GM12878 (cell line): ENCODE results near the gene THOC6. TPM values are rescaled to one million over a fixed set of nuclear protein-coding genes. Genes with fewer than 3 reads are reported as not detected.
A peak's percentile ranks its signal among the peaks of the same experiment; 100 is the strongest.

Experiments
- ATAC-seq: fragments of 200-7000 bp; cut with Tn5 transposase; 3 replicates; pipeline ENCODE4 v1.9.1; 2020; ENCODE audit warnings: mild to moderate bottlenecking, moderate library complexity
- BruUV-seq: library from RNA; stranded (reverse); fragments of 400-500 nt; replicated peaks from 2 replicates; lab custom pipeline; 2021; lab: Mats Ljungman, UMichigan
- CTCF ChIA-PET: fragments of 300-600 bp; sonication (Branson Sonifier 250); formaldehyde crosslinking; extraction: SDS; loops from one replicate; lab custom pipeline; 2021; ENCODE audit warnings: inconsistent platforms; lab: Yijun Ruan, JAX
- POLR2A ChIA-PET: fragments of 350-600 bp; formaldehyde crosslinking; extraction: SDS; loops from one replicate; lab custom pipeline; 2021; ENCODE audit warnings: inconsistent platforms; lab: Charles Lee
- RAD21 ChIA-PET: fragments of 300-600 bp; sonication (Branson Sonifier 250); formaldehyde crosslinking; loops from one replicate; lab custom pipeline; 2023; ENCODE audit warnings: antibody characterized with exemption; ENCODE audit not compliant: unreplicated experiment; lab: Charles Lee
- SMC1A ChIA-PET: fragments of 300-600 bp; sonication (Branson Sonifier 250); formaldehyde crosslinking; loops from one replicate; lab custom pipeline; 2023; ENCODE audit not compliant: unreplicated experiment, uncharacterized antibody; lab: Charles Lee
- DNase-seq: peaks from one replicate; pipeline ENCODE4 v3.0.0-alpha.2; 2011; ENCODE audit warnings: low read depth, low spot score
- FAIRE-seq: peaks from 3 replicates; lab custom pipeline; 2011; peaks lifted over from hg19 to GRCh38; lab: Jason Lieb, UNC
- H2AFZ ChIP-seq: 2 replicates; pipeline ENCODE4 v1.6.0; 2011; ENCODE audit warnings: low read depth, low read length, control low read depth; ENCODE audit not compliant: control insufficient read depth
- H3K27ac ChIP-seq: 2 replicates; pipeline ENCODE4 v1.5.1; 2011; ENCODE audit warnings: control low read depth; ENCODE audit not compliant: control insufficient read depth, insufficient read depth
- H3K27me3 ChIP-seq, 2 experiments: replicated peaks in 1 of 2; 2 replicates each; pipeline versions ENCODE4 v1.6.0 to v1.6.1; 2011; ENCODE audit warnings: low read length in 1 of 2; ENCODE audit not compliant: control insufficient read depth in 2 of 2, insufficient read depth in 2 of 2
- H3K36me3 ChIP-seq, 2 experiments: 2 replicates each; pipeline ENCODE4 v1.5.1; 2011; ENCODE audit warnings: low read length in 1 of 2; ENCODE audit not compliant: control insufficient read depth in 2 of 2, insufficient read depth in 2 of 2
- H3K4me1 ChIP-seq: 2 replicates; pipeline ENCODE4 v1.6.1; 2011; ENCODE audit warnings: mild to moderate bottlenecking, low read length, moderate library complexity, mixed read lengths; ENCODE audit not compliant: control insufficient read depth, insufficient read depth
- H3K4me2 ChIP-seq: 2 replicates; pipeline ENCODE4 v1.6.0; 2011; ENCODE audit warnings: control low read depth; ENCODE audit not compliant: control insufficient read depth, insufficient read depth
- H3K4me3 ChIP-seq: fragments of 200-600 bp; sonication (generic); 2 replicates; pipeline ENCODE4 v1.5.1; 2016
- H3K79me2 ChIP-seq: 2 replicates; pipeline ENCODE4 v1.6.0; 2011; ENCODE audit warnings: low read length; ENCODE audit not compliant: control insufficient read depth, insufficient read depth
- H3K9ac ChIP-seq: 2 replicates; pipeline ENCODE4 v1.8.0; 2011; ENCODE audit warnings: low read length, control low read depth, mixed read lengths; ENCODE audit not compliant: control insufficient read depth, insufficient read depth
- H3K9me3 ChIP-seq: replicated peaks from 3 replicates; pipeline ENCODE4 v1.5.1; 2011; ENCODE audit warnings: mild to moderate bottlenecking, low read length; ENCODE audit not compliant: control insufficient read depth, insufficient read depth
- H4K20me1 ChIP-seq: 2 replicates; pipeline ENCODE4 v1.6.0; 2011; ENCODE audit not compliant: control insufficient read depth, insufficient read depth
- CBFB ChIP-seq: IDR thresholded peaks from 2 replicates; pipeline ENCODE4 v1.6.1; 2016; ENCODE audit warnings: antibody characterized with exemption, low read depth
- CHD1 ChIP-seq: IDR thresholded peaks from 2 replicates; pipeline ENCODE4 v1.6.1; 2012; ENCODE audit warnings: low read depth, low read length, improper control_type of control experiment
- E2F4 ChIP-seq: IDR thresholded peaks from 2 replicates; pipeline ENCODE4 v1.6.1; 2012; ENCODE audit warnings: low read depth, low read length, improper control_type of control experiment
- E4F1 ChIP-seq: fragments of 450-650 bp; IDR thresholded peaks from 2 replicates; pipeline ENCODE4 v1.6.1; 2018; ENCODE audit warnings: borderline replicate concordance, mild to moderate bottlenecking; ENCODE audit not compliant: partially characterized antibody
- ELK1 ChIP-seq: IDR thresholded peaks from 2 replicates; pipeline ENCODE4 v1.6.1; 2012; ENCODE audit warnings: low read depth, low read length, improper control_type of control experiment
- EZH2 ChIP-seq: IDR thresholded peaks from 2 replicates; pipeline ENCODE4 v1.6.1; 2012; ENCODE audit warnings: low read depth, mild to moderate bottlenecking, control low read depth, inconsistent platforms, low read length, borderline replicate concordance; ENCODE audit not compliant: control insufficient read depth
- KAT2A ChIP-seq: conservative IDR thresholded peaks from 2 replicates; pipeline ENCODE4 v1.6.1; 2011; ENCODE audit warnings: low read depth, low read length; ENCODE audit not compliant: control insufficient read depth
- PAX5 ChIP-seq: IDR thresholded peaks from 2 replicates; pipeline ENCODE4 v1.6.1; 2011; ENCODE audit warnings: low read depth, low read length, borderline replicate concordance
- POLR2AphosphoS2 ChIP-seq: IDR thresholded peaks from 2 replicates; pipeline ENCODE4 v1.6.1; 2011; ENCODE audit warnings: low read depth, mild to moderate bottlenecking, low read length, improper control_type of control experiment, moderate library complexity
- RAD51 ChIP-seq: fragments of 450-650 bp; IDR thresholded peaks from 2 replicates; pipeline ENCODE4 v1.6.1; 2016; ENCODE audit warnings: moderate library complexity, mild to moderate bottlenecking, inconsistent platforms
- SMARCA5 ChIP-seq: fragments of 450-650 bp; IDR thresholded peaks from 2 replicates; pipeline ENCODE4 v1.6.1; 2017; ENCODE audit warnings: mild to moderate bottlenecking
- SREBF2 ChIP-seq: IDR thresholded peaks from 2 replicates; pipeline ENCODE4 v1.6.1; 2012; ENCODE audit warnings: mild to moderate bottlenecking, low read length
- TCF3 ChIP-seq: IDR thresholded peaks from 2 replicates; pipeline ENCODE4 v1.6.1; 2012; ENCODE audit warnings: low read depth, mild to moderate bottlenecking, low read length, borderline replicate concordance; ENCODE audit not compliant: insufficient read depth
- YY1 ChIP-seq: IDR thresholded peaks from 2 replicates; pipeline ENCODE4 v1.6.1; 2011; ENCODE audit warnings: low read depth, mild to moderate bottlenecking, low read length
- ZNF384 ChIP-seq: IDR thresholded peaks from 2 replicates; pipeline ENCODE4 v1.6.1; 2012; ENCODE audit warnings: low read depth, mild to moderate bottlenecking, low read length, improper control_type of control experiment, borderline replicate concordance
- WGBS: methylation state at CpG from one replicate; pipeline ENCODE4 v1.1.6; 2016; ENCODE audit warnings: low lambda C conversion rate; ENCODE audit not compliant: insufficient replicate concordance, insufficient coverage; ENCODE audit errors: missing lambda C conversion rate; 5-methylcytosine and 5-hydroxymethylcytosine counted together
- in situ Hi-C: fragments of 300-500 bp; cut with MboI; formaldehyde crosslinking; loops from 9 replicates; pipeline ENCODE4 v1.14.3; 2018; ENCODE audit warnings: mixed read lengths
- intact Hi-C: fragments of 100-400 bp; cut with micrococcal nuclease; formaldehyde crosslinking; loops from one replicate; pipeline ENCODE4 v1.14.2; 2022; ENCODE audit not compliant: unreplicated experiment
- polyA plus RNA-seq, 11 experiments: library from polyadenylated mRNA; depleted of rRNA in 4 of 11; unstranded in 6 of 11; stranded (reverse) in 5 of 11; fragments of >200 nt; fragmentation: Nextera tagmentation in 4 of 11; fragmentation: Illumina TruSeq in 1 of 11; extraction: Ambion mirVana in 4 of 11; extraction: Trizol in 1 of 11; gene quantifications; 1 replicate in 1 of 11; 2 replicates in 10 of 11; pipeline versions ENCODE4 v1.2.1 to v1.2.3, GENCODE V29; 2011 to 2016; ENCODE audit warnings: inconsistent platforms in 2 of 11, missing spikeins in 2 of 11, low read depth in 1 of 11
- total RNA-seq, 4 experiments: library from RNA; depleted of rRNA in 3 of 4; stranded (reverse); fragments of >200 nt in 3 of 4; fragmentation: Illumina TruSeq in 1 of 4; extraction: Trizol in 1 of 4; gene quantifications; 2 replicates each; pipeline versions ENCODE4 v1.2.1 to v1.2.3, GENCODE V29; 2013 to 2021
- TF ChIP-seq, protein P1 (sequence below): fragments of 150-350 bp; IDR thresholded peaks from 2 replicates; pipeline ENCODE4 v1.6.1; 2014; ENCODE audit warnings: mild to moderate bottlenecking, low read depth, low read length

Gene THOC6
- total and polyA plus RNA-seq, 10 of the 15 experiments (the other 5 are each of a cell fraction or from before 2014, with no cell fraction given) = 1.0 to 54.4 (median 27.9) TPM

- no peaks in the 10 kb centered on the region; the same call in 2 of the 3 replicates for H3K9me3 ChIP-seq
- H3K9ac ChIP-seq = peak overlapping the region; percentile 82
- H3K4me2 ChIP-seq = peak overlapping the region; percentile 75
- H3K79me2 ChIP-seq = no peaks in the 10 kb centered on the region
- WGBS = 7% methylated on average over 52 of the region's 77 CpGs
- peak overlapping the region; percentile 87 for H2AFZ ChIP-seq
- H3K4me3 ChIP-seq = peak overlapping the region; percentile 87
- FAIRE-seq (no peak), ATAC-seq (peak; percentile 76), DNase-seq (no peak)
- no peaks in the 10 kb centered on the region for H4K20me1 ChIP-seq
- H3K4me1 ChIP-seq = peaks cover 16% of the 10 kb centered on the region
- BruUV-seq = TSS peak; percentile 45
- intact Hi-C loops (loop anchor here (1.0 to 2.0 kb wide), 3 partner anchors 37 to 108 kb away; no protein-coding TSS in a partner anchor), in situ Hi-C loops (no loop called here)
- no peaks in the 10 kb centered on the region for H3K36me3 ChIP-seq
- no peaks in the 10 kb centered on the region for H3K27me3 ChIP-seq
- CTCF ChIA-PET = interaction anchor here (0.6 to 9.5 kb wide), 29 partner anchors 10 to 113 kb away, joined by 3 to 174 read pairs (median 6); partner anchors contain the start of genes HCFC1R1, THOC6 and ZNF213
- SMC1A ChIA-PET = interaction anchor here (0.7 to 3.9 kb wide), 9 partner anchors 16 to 76 kb away, joined by 3 to 53 read pairs (median 4); partner anchors contain the start of gene ZNF213
- RAD21 ChIA-PET = interaction anchor here (0.5 to 3.0 kb wide), 20 partner anchors 17 to 114 kb away, joined by 3 to 72 read pairs (median 6); partner anchors contain the start of genes TNFRSF12A and ZNF213
- peak overlapping the region; percentile 70 for H3K27ac ChIP-seq
- POLR2A ChIA-PET = interaction anchor here (0.6 to 1.4 kb wide), 12 partner anchors 13 to 1072 kb away, joined by 3 to 5 read pairs (median 4); partner anchors contain the start of genes HCFC1R1, THOC6 and ZNF213
- TF ChIP-seq, protein P1, sequence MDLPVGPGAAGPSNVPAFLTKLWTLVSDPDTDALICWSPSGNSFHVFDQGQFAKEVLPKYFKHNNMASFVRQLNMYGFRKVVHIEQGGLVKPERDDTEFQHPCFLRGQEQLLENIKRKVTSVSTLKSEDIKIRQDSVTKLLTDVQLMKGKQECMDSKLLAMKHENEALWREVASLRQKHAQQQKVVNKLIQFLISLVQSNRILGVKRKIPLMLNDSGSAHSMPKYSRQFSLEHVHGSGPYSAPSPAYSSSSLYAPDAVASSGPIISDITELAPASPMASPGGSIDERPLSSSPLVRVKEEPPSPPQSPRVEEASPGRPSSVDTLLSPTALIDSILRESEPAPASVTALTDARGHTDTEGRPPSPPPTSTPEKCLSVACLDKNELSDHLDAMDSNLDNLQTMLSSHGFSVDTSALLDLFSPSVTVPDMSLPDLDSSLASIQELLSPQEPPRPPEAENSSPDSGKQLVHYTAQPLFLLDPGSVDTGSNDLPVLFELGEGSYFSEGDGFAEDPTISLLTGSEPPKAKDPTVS = no peak
- TF ChIP-seq POLR2AphosphoS2 (no peak), ELK1 (no peak), PAX5 (no peak), CBFB (no peak), CHD1 (no peak), YY1 (peak; percentile 8; the same call in 1 of the 2 replicates), KAT2A (no peak), E2F4 (no peak), EZH2 (no peak), E4F1 (no peak), SREBF2 (no peak), SMARCA5 (peak; percentile 10; the same call in 1 of the 2 replicates), RAD51 (no peak), ZNF384 (no peak), TCF3 (no peak)
Measured at GRCh38 chr16:3058139-3059030, 34.5 kb downstream of the THOC6 start.
